GM12878 (cell line): Measurements from ENCODE around the gene GHRL. TPM values are rescaled to one million over a fixed set of nuclear protein-coding genes. Genes with fewer than 3 reads are reported as not detected.

ENCODE experiments used
- ATAC-seq: fragments of 200-7000 bp; cut with Tn5 transposase; 3 replicates; pipeline ENCODE4 v1.9.1; 2020; ENCODE audit warnings: mild to moderate bottlenecking, moderate library complexity
- BruUV-seq: library from RNA; stranded (reverse); fragments of 400-500 nt; replicated peaks from 2 replicates; lab custom pipeline; 2021; lab: Mats Ljungman, UMichigan
- CTCF ChIA-PET: fragments of 300-600 bp; sonication (Branson Sonifier 250); formaldehyde crosslinking; extraction: SDS; loops from one replicate; lab custom pipeline; 2021; ENCODE audit warnings: inconsistent platforms; lab: Yijun Ruan, JAX
- POLR2A ChIA-PET: fragments of 350-600 bp; formaldehyde crosslinking; extraction: SDS; loops from one replicate; lab custom pipeline; 2021; ENCODE audit warnings: inconsistent platforms; lab: Charles Lee
- RAD21 ChIA-PET: fragments of 300-600 bp; sonication (Branson Sonifier 250); formaldehyde crosslinking; loops from one replicate; lab custom pipeline; 2023; ENCODE audit warnings: antibody characterized with exemption; ENCODE audit not compliant: unreplicated experiment; lab: Charles Lee
- SMC1A ChIA-PET: fragments of 300-600 bp; sonication (Branson Sonifier 250); formaldehyde crosslinking; loops from one replicate; lab custom pipeline; 2023; ENCODE audit not compliant: unreplicated experiment, uncharacterized antibody; lab: Charles Lee
- DNase-seq: peaks from one replicate; pipeline ENCODE4 v3.0.0-alpha.2; 2011; ENCODE audit warnings: low read depth, low spot score
- FAIRE-seq: peaks from 3 replicates; lab custom pipeline; 2011; peaks lifted over from hg19 to GRCh38; lab: Jason Lieb, UNC
- H2AFZ ChIP-seq: 2 replicates; pipeline ENCODE4 v1.6.0; 2011; ENCODE audit warnings: low read depth, low read length, control low read depth; ENCODE audit not compliant: control insufficient read depth
- H3K27ac ChIP-seq: 2 replicates; pipeline ENCODE4 v1.5.1; 2011; ENCODE audit warnings: control low read depth; ENCODE audit not compliant: control insufficient read depth, insufficient read depth
- H3K27me3 ChIP-seq, 2 experiments: replicated peaks in 1 of 2; 2 replicates each; pipeline versions ENCODE4 v1.6.0 to v1.6.1; 2011; ENCODE audit warnings: low read length in 1 of 2; ENCODE audit not compliant: control insufficient read depth in 2 of 2, insufficient read depth in 2 of 2
- H3K36me3 ChIP-seq, 2 experiments: 2 replicates each; pipeline ENCODE4 v1.5.1; 2011; ENCODE audit warnings: low read length in 1 of 2; ENCODE audit not compliant: control insufficient read depth in 2 of 2, insufficient read depth in 2 of 2
- H3K4me1 ChIP-seq: 2 replicates; pipeline ENCODE4 v1.6.1; 2011; ENCODE audit warnings: mild to moderate bottlenecking, low read length, moderate library complexity, mixed read lengths; ENCODE audit not compliant: control insufficient read depth, insufficient read depth
- H3K4me2 ChIP-seq: 2 replicates; pipeline ENCODE4 v1.6.0; 2011; ENCODE audit warnings: control low read depth; ENCODE audit not compliant: control insufficient read depth, insufficient read depth
- H3K4me3 ChIP-seq: fragments of 200-600 bp; sonication (generic); 2 replicates; pipeline ENCODE4 v1.5.1; 2016
- H3K79me2 ChIP-seq: 2 replicates; pipeline ENCODE4 v1.6.0; 2011; ENCODE audit warnings: low read length; ENCODE audit not compliant: control insufficient read depth, insufficient read depth
- H3K9ac ChIP-seq: 2 replicates; pipeline ENCODE4 v1.8.0; 2011; ENCODE audit warnings: low read length, control low read depth, mixed read lengths; ENCODE audit not compliant: control insufficient read depth, insufficient read depth
- H3K9me3 ChIP-seq: replicated peaks from 3 replicates; pipeline ENCODE4 v1.5.1; 2011; ENCODE audit warnings: mild to moderate bottlenecking, low read length; ENCODE audit not compliant: control insufficient read depth, insufficient read depth
- H4K20me1 ChIP-seq: 2 replicates; pipeline ENCODE4 v1.6.0; 2011; ENCODE audit not compliant: control insufficient read depth, insufficient read depth
- CREB1 ChIP-seq: IDR thresholded peaks from 2 replicates; pipeline ENCODE4 v1.6.1; 2012; ENCODE audit warnings: low read depth, mild to moderate bottlenecking, inconsistent platforms
- NBN ChIP-seq: fragments of 450-650 bp; IDR thresholded peaks from 2 replicates; pipeline ENCODE4 v1.6.1; 2016
- NR2F1 ChIP-seq: fragments of 450-650 bp; conservative IDR thresholded peaks from 2 replicates; pipeline ENCODE4 v1.6.1; 2017; ENCODE audit warnings: mild to moderate bottlenecking
- RFX5 ChIP-seq: IDR thresholded peaks from 2 replicates; pipeline ENCODE4 v1.6.1; 2011; ENCODE audit warnings: low read depth, low read length, improper control_type of control experiment
- SREBF1 ChIP-seq: IDR thresholded peaks from 2 replicates; pipeline ENCODE4 v1.6.1; 2012; ENCODE audit warnings: mild to moderate bottlenecking, low read length
- TCF3 ChIP-seq: IDR thresholded peaks from 2 replicates; pipeline ENCODE4 v1.6.1; 2012; ENCODE audit warnings: low read depth, mild to moderate bottlenecking, low read length, borderline replicate concordance; ENCODE audit not compliant: insufficient read depth
- ZNF274 ChIP-seq: IDR thresholded peaks from one replicate; pipeline ENCODE4 v1.8.0; 2011; ENCODE audit not compliant: insufficient read length, insufficient read depth
- ZSCAN29 ChIP-seq: fragments of 450-650 bp; IDR thresholded peaks from 2 replicates; pipeline ENCODE4 v1.6.1; 2017; ENCODE audit warnings: mild to moderate bottlenecking, moderate library complexity
- WGBS: methylation state at CpG from one replicate; pipeline ENCODE4 v1.1.6; 2016; ENCODE audit warnings: low lambda C conversion rate; ENCODE audit not compliant: insufficient replicate concordance, insufficient coverage; ENCODE audit errors: missing lambda C conversion rate; 5-methylcytosine and 5-hydroxymethylcytosine counted together
- in situ Hi-C: fragments of 300-500 bp; cut with MboI; formaldehyde crosslinking; loops from 9 replicates; pipeline ENCODE4 v1.14.3; 2018; ENCODE audit warnings: mixed read lengths
- intact Hi-C: fragments of 100-400 bp; cut with micrococcal nuclease; formaldehyde crosslinking; loops from one replicate; pipeline ENCODE4 v1.14.2; 2022; ENCODE audit not compliant: unreplicated experiment
- polyA plus RNA-seq, 11 experiments: library from polyadenylated mRNA; depleted of rRNA in 4 of 11; unstranded in 6 of 11; stranded (reverse) in 5 of 11; fragments of >200 nt; fragmentation: Nextera tagmentation in 4 of 11; fragmentation: Illumina TruSeq in 1 of 11; extraction: Ambion mirVana in 4 of 11; extraction: Trizol in 1 of 11; gene quantifications; 1 replicate in 1 of 11; 2 replicates in 10 of 11; pipeline versions ENCODE4 v1.2.1 to v1.2.3, GENCODE V29; 2011 to 2016; ENCODE audit warnings: inconsistent platforms in 2 of 11, missing spikeins in 2 of 11, low read depth in 1 of 11
- total RNA-seq, 4 experiments: library from RNA; depleted of rRNA in 3 of 4; stranded (reverse); fragments of >200 nt in 3 of 4; fragmentation: Illumina TruSeq in 1 of 4; extraction: Trizol in 1 of 4; gene quantifications; 2 replicates each; pipeline versions ENCODE4 v1.2.1 to v1.2.3, GENCODE V29; 2013 to 2021
- TF ChIP-seq, protein P1 (sequence below): IDR thresholded peaks from 2 replicates; pipeline ENCODE4 v1.6.1; 2012; ENCODE audit warnings: low read depth, low read length, improper control_type of control experiment
- TF ChIP-seq, protein P2 (sequence below): fragments of 450-650 bp; IDR thresholded peaks from 2 replicates; pipeline ENCODE4 v1.6.1; 2016; ENCODE audit warnings: mild to moderate bottlenecking, moderate library complexity, borderline replicate concordance
- TF ChIP-seq, protein P3 (sequence below): fragments of 450-650 bp; IDR thresholded peaks from 2 replicates; pipeline ENCODE4 v1.6.1; 2017; ENCODE audit warnings: mild to moderate bottlenecking, moderate library complexity
- TF ChIP-seq, protein P4 (sequence below): IDR thresholded peaks from 2 replicates; pipeline ENCODE4 v1.6.1; 2011; ENCODE audit warnings: low read depth, mild to moderate bottlenecking, low read length, moderate library complexity, borderline replicate concordance; ENCODE audit errors: extremely low read depth

GHRL gene
- total and polyA plus RNA-seq, 10 of the 15 experiments (the other 5 are each of a cell fraction or from before 2014, with no cell fraction given) = 0.35 to 2.2 (median 0.88) TPM

DNA sequence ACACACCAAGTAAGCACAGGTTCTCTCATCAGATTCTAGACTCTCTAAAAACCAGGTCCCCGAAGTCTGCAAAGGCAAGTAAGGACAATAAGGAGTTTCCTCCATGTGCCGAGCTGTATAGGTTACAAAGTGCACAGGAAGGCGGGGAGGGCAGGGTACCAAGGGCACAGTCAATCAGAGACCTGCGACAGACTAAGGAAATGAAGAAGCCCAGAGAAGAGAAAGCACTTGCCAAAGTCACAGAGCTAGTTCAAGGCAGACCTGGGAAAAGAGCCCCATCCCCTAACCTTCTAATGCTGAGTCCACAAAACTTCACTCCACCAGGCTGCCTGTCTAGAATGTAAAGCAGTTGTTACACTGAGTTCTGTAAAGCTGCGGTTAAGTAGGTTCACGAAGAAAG lies 26.5 kb upstream of the GHRL start:
- Histone ChIP-seq H3K4me2 (peak overlapping the region; percentile 82), H3K4me3 (peak overlapping the region; percentile 17; the same call in 1 of the 2 replicates), H4K20me1 (no peaks in the 10 kb centered on the region)
- RAD21 ChIA-PET = no interaction called here
- no peak for ATAC-seq
- TF ChIP-seq SREBF1 (no peak), TCF3 (no peak), RFX5 (no peak), CREB1 (no peak), NBN (no peak), NR2F1 (no peak), ZNF274 (no peak), ZSCAN29 (no peak)
- TF ChIP-seq, protein P1, sequence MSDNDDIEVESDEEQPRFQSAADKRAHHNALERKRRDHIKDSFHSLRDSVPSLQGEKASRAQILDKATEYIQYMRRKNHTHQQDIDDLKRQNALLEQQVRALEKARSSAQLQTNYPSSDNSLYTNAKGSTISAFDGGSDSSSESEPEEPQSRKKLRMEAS = no peak
- TF ChIP-seq, protein P2, sequence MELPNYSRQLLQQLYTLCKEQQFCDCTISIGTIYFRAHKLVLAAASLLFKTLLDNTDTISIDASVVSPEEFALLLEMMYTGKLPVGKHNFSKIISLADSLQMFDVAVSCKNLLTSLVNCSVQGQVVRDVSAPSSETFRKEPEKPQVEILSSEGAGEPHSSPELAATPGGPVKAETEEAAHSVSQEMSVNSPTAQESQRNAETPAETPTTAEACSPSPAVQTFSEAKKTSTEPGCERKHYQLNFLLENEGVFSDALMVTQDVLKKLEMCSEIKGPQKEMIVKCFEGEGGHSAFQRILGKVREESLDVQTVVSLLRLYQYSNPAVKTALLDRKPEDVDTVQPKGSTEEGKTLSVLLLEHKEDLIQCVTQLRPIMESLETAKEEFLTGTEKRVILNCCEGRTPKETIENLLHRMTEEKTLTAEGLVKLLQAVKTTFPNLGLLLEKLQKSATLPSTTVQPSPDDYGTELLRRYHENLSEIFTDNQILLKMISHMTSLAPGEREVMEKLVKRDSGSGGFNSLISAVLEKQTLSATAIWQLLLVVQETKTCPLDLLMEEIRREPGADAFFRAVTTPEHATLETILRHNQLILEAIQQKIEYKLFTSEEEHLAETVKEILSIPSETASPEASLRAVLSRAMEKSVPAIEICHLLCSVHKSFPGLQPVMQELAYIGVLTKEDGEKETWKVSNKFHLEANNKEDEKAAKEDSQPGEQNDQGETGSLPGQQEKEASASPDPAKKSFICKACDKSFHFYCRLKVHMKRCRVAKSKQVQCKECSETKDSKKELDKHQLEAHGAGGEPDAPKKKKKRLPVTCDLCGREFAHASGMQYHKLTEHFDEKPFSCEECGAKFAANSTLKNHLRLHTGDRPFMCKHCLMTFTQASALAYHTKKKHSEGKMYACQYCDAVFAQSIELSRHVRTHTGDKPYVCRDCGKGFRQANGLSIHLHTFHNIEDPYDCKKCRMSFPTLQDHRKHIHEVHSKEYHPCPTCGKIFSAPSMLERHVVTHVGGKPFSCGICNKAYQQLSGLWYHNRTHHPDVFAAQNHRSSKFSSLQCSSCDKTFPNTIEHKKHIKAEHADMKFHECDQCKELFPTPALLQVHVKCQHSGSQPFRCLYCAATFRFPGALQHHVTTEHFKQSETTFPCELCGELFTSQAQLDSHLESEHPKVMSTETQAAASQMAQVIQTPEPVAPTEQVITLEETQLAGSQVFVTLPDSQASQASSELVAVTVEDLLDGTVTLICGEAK = no peak
- TF ChIP-seq, protein P3, sequence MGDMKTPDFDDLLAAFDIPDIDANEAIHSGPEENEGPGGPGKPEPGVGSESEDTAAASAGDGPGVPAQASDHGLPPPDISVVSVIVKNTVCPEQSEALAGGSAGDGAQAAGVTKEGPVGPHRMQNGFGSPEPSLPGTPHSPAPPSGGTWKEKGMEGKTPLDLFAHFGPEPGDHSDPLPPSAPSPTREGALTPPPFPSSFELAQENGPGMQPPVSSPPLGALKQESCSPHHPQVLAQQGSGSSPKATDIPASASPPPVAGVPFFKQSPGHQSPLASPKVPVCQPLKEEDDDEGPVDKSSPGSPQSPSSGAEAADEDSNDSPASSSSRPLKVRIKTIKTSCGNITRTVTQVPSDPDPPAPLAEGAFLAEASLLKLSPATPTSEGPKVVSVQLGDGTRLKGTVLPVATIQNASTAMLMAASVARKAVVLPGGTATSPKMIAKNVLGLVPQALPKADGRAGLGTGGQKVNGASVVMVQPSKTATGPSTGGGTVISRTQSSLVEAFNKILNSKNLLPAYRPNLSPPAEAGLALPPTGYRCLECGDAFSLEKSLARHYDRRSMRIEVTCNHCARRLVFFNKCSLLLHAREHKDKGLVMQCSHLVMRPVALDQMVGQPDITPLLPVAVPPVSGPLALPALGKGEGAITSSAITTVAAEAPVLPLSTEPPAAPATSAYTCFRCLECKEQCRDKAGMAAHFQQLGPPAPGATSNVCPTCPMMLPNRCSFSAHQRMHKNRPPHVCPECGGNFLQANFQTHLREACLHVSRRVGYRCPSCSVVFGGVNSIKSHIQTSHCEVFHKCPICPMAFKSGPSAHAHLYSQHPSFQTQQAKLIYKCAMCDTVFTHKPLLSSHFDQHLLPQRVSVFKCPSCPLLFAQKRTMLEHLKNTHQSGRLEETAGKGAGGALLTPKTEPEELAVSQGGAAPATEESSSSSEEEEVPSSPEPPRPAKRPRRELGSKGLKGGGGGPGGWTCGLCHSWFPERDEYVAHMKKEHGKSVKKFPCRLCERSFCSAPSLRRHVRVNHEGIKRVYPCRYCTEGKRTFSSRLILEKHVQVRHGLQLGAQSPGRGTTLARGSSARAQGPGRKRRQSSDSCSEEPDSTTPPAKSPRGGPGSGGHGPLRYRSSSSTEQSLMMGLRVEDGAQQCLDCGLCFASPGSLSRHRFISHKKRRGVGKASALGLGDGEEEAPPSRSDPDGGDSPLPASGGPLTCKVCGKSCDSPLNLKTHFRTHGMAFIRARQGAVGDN = no peak
- TF ChIP-seq, protein P4, sequence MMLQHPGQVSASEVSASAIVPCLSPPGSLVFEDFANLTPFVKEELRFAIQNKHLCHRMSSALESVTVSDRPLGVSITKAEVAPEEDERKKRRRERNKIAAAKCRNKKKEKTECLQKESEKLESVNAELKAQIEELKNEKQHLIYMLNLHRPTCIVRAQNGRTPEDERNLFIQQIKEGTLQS = no peak
- TF ChIP-seq, all 136 proteins: peak for 0
- H3K79me2 ChIP-seq = peaks cover 24% of the 10 kb centered on the region
- ChIA-PET POLR2A (interaction anchor here (0.6 to 1.1 kb wide), 4 partner anchors 35 to 354 kb away, joined by 3 to 4 read pairs (median 3); no protein-coding TSS in a partner anchor), CTCF (no interaction called here), SMC1A (interaction anchor here (1.9 kb wide), 1 partner anchor 26 kb away, joined by 4 read pairs; the partner anchor contains the start of gene GHRL)
- no peak for FAIRE-seq
- H3K9me3 ChIP-seq = no peaks in the 10 kb centered on the region
- H3K27me3 ChIP-seq = no peaks in the 10 kb centered on the region
- intact Hi-C loops = no loop called here
- H2AFZ ChIP-seq = no peak overlapping the region
- TSS peak; percentile 57 for BruUV-seq
- no peak overlapping the region; the same call in 1 of the 2 replicates for H3K9ac ChIP-seq
- in situ Hi-C loops = no loop called here
- 89% methylated on average over 6 of the region's 6 CpGs for WGBS
- H3K27ac ChIP-seq = no peak overlapping the region
- peaks cover 4 to 35% of the 10 kb centered on the region in 2 experiments for H3K36me3 ChIP-seq
- H3K4me1 ChIP-seq = 0 out of 2 replicates have a peak, but pooled peaks cover 3% of the 10 kb centered on the region
- DNase-seq = no peak
